GM19452 (cell line): Measurements from ENCODE around the gene CHRNB4.
"Not testable (repeated sequence)": the region's sequence is repeated elsewhere in the genome, so short reads cannot be mapped to it uniquely, and the experiment has no call there.

Experiments used
- ATAC-seq: cut with Tn5 transposase; IDR thresholded peaks from one replicate; pipeline ENCODE4 v1.9.1; 2021; ENCODE audit not compliant: unreplicated experiment

CHRNB4 gene

DNA sequence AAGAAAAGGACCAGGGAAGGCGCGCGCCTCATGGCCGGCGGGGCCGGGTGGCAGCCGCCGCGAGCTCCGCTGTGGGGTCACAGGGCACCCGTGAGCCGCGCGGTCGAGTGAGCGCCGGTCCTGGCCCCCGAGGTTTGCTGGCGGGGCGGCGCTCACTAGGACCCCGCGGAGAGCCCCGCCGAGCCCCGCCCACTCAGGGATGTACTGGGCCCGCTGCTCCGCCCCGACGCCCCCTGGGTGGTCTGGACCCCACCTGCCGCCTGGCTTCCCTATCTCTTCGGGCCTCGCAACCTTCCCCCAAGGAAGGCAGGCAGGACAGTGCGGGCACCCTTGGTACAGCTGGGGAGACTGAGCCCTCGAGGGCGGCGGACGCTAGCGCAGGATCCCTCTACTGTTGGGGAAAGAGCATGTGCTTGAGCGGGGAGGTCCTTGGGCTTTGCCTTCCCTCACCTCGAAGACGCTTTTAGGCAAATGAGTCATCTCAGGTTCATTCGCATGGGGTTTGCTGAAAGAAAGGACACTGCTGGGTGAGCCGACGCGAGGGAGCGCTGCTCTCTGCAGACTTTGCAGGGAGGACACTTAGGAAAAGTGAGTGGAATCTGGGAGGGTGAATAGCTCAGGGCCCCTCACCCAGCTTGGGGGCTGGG, at the start of gene CHRNB4:
TSS of gene CHRNB4 (minus strand) at position 109 of the 647 bp plus-strand sequence. CDS start at position 32, 77 bp downstream.
- no peak for ATAC-seq

- ATAC-seq: no peak
These were observed 48.6 kb upstream of the CHRNB4 start for GRCh38 chr15:78689626-78690025.

DNA sequence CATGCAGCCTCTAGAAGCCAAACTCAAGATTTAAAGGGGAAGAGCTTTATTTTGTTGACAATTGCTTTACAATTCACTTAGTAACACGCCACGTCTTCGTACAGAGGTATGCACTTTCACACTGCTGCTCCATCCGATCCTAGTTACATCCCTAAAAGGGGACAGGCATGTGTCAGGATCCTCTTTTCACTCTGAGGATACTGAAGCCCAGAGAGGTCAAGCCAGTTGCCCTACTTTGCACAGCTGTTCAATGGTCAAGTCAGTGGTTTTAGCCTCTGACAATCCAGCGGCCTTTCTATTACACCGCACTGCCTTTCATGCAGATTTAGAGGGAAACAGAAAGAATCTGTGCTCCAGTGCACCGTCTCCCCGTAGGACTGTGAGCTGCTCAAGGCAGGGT, 44.9 kb upstream of the CHRNB4 start:
- no peak for ATAC-seq

GRCh38 chr15:78685159-78685921, 44.3 kb upstream of the CHRNB4 start:
- ATAC-seq: no peak

- ATAC-seq: no peak
These were observed 43.6 kb upstream of the CHRNB4 start for GRCh38 chr15:78684657-78685056.

- ATAC-seq: not testable (repeated sequence)
These were observed 42.6 kb upstream of the CHRNB4 start for GRCh38 chr15:78683599-78683998.

- no peak for ATAC-seq
These were observed 41.8 kb upstream of the CHRNB4 start for GRCh38 chr15:78682693-78683410.

- no peak for ATAC-seq
These were observed 41.1 kb upstream of the CHRNB4 start for GRCh38 chr15:78682004-78682651.

GRCh38 chr15:78681281-78682003, 40.4 kb upstream of the CHRNB4 start:
- ATAC-seq: no peak

DNA sequence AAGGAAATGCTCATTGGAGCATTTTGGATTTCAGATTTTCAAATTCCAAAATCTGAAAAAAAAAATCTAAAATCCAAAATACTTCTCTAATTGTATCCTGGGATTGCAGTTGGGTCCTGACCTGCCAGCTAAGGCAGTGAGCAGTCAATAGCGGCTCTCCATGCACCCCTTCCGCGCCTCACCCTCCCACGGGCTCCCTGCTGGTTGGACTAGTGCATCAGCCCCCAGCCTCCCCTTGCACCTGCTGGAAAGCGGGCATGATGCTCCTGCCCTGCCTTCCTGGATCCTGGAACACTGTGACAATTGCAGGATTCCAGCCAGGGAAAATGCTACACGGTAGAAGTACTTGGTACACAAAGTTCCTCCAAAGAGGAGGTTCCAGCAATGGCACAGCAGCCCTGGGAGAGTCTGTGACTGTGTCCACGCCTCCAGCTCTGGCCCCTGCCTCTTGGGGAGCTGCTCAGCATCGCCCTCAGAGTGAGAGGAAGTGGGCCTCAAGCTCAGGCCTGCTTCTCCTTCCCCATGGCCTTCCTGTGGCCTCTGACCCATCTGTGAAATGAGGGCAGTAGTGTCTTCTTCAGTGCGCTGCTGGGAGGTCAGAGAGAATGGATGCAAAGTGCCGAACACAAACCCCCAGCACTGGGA, 39.5 kb upstream of the CHRNB4 start:
- ATAC-seq: no peak

DNA sequence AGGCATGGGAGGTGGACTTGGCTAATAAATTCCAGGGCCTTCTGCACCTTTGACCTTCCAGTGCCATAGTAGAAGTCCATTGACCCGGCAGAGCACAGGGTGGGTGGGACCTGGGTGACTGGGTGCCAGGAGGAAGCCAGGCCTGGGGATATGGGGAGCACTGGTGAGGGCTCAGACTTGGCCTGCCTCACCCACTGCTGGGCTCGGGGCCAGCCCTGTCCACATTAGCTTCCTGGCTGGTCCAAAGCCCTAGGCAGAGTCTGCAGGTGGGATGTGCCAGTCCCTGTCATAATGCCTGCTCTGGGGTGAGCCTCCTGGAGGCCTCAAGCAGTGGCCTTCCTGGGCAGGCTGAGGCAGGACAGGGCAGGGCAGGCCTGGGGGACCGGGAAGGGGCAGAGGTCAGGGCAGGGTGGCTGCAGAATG, 38.1 kb upstream of the CHRNB4 start:
- no peak for ATAC-seq

DNA sequence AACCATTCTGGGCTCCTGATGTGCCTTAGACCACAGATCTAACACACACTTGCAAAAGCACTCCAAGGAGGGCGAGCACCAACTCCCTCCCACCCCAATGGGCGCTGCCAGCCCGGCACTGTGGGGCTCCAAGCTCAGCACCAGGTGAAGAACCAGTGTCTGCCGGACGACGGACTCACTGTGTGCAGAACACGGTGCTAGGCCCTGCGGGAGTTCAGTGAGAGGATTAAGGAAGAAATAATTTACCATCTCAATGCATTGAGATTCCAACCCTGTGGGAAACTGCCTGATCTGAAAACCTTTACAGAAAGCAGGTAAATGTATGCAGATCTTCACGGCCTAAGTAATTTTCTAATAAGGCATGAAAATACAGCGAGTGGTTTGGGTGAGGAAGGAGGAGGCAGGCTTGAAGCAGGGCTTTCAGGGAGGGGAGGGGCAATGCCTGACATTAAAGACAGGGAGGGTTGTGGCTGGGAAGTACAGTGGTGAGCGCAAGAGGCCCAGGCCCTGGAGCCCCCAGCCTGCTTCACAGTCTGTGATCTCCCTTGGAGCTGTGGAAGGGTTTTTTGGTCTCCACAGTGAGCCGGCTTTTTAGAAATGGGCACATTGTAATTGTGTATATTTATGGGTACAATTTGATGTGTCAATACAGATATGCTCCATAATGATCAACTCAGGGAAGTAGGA, 35.6 kb upstream of the CHRNB4 start:
- ATAC-seq: no peak

- ATAC-seq: no peak
These were observed 34.8 kb upstream of the CHRNB4 start for GRCh38 chr15:78675617-78676360.

DNA sequence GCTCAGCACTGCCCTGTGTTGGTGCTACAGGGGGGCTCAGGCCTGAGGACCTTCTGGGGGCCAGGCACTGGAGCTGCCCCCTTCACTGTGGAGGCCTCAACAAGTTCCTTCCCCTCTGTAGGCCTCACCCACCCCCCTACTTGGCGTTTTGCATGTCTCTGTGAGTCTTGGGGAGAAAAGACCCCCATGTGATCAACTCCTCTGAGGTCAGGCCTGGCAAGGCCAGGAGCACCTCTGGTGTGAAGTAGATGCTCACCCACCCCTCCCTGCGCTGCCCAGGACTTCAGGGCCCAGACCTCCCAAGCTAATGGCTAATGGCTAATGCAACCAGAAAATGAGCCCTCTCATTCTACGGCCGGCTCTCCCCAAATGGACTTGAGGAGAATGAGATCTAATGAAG, 34.2 kb upstream of the CHRNB4 start:
- no peak for ATAC-seq

- ATAC-seq: no peak
These were observed 33.0 kb upstream of the CHRNB4 start for GRCh38 chr15:78673917-78674444.

DNA sequence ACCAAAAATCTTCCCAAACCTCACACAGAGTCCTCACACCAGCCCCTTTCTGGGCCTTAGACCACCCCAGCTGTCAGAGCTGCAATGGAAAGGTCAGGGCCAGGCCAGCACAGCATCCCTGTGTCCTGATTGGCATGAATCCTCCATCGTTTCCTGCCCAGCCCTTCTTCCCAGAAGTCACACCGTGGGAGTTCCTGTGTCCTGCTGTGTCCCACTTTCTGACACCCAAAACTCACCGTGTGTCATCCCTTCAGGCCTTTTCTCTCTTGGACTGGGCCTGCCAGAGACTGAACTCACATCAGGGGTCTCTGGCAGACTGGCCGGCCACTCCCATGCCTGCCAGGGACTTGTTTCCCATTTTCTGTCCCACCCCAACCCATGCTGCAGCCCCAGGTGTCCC, 32.5 kb upstream of the CHRNB4 start:
- no peak for ATAC-seq

GRCh38 chr15:78672285-78673014, 31.4 kb upstream of the CHRNB4 start:
- ATAC-seq: no peak

DNA sequence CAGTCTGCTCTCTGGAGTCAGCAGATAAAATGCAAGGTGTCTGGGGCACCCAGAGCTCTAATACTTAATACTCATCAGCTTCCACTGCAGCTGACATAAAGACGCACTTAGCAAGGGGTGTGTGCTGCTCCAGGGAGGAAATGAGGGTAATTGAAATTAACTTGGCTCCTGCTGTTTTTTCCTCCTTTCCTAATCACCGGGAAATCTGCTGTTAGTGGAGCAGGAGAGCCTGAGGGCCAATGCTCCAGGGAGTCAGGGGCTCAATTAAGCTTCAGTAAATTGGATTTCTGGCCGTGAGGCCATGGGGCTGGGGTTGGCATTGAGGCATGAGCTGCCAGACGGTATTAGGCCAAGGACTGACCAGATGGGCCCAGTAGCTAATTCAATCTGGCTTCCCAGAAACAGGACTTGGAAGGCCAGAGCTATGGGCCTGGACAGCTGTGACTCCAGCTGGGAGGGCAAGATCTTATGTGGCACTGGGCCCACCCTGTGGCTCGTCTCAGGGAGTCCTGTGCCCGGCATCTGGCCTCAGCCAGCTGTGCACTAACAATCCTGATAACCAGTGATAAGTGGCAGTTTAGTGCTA, 30.7 kb upstream of the CHRNB4 start:
- ATAC-seq: no peak
